Activated T-cell treated with anti-CD3 and anti-CD28 coated beads for 24 hours (primary cell): ENCODE measurements around the gene DAB2IP.

Experiments
- DNase-seq: peaks from one replicate; pipeline ENCODE4 v3.0.0-alpha.2; 2020; ENCODE audit warnings: low read depth

The DAB2IP gene

DNA sequence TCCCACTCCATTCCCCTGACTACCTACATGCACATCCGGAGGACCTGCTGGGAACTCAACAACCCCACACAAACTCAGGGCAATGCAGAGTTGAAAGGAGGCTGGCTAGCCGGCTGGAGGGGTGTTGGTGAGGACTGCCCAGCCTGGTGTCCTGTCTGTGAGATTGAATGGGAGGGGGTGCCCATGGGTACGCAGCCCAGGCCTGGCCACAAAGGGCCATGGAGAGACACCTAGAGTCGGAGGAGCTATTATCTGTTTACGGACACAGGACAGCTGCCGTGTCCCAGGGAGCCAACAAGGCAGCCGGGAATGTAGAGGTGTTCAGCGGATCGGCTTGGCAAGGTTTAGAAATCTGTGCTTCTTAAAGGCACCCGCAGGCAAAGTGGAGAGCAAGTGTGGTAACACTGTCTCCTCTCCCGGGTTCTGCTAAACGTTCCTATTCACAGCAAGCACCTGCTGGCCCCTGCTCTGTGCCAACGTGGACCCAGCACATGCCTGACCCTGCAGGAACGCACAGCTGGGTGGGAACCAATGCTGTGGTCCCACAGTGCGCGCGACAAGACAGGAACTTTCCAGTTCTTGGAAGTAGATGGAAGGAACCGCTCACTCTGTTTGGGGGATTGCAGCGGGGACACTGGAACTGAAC lies 166.7 kb downstream of the DAB2IP start:
- no peak for DNase-seq

DNA sequence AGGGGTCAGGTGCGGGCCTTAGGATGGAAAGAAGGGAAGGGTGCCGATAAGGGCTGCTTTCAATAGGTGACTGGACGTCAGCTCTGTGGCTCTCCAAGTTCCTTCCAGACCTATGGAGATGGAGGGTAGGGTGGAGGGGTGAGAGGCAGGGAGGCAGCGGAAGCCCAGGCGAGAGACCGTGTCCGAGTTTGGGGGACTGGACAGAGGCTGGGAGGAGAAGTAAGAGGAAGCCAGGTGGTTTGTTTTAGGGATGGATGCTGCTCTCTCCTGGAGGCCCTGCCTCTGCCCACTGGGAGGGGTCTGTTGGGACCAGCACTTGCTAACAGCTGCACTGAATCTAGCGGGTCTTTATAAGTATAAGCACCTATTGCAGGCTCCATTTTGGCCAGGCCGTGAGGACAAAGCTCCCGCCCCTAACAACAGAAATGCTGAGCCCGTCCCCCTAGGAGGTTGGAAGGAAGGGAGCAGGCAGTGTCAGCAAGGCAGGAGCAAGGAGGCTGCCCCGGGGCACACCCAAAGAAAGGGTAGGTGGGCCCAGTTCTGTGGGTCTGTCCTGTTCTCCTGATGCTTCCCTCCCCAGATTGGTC lies 167.5 kb downstream of the DAB2IP start:
- no peak for DNase-seq

DNA sequence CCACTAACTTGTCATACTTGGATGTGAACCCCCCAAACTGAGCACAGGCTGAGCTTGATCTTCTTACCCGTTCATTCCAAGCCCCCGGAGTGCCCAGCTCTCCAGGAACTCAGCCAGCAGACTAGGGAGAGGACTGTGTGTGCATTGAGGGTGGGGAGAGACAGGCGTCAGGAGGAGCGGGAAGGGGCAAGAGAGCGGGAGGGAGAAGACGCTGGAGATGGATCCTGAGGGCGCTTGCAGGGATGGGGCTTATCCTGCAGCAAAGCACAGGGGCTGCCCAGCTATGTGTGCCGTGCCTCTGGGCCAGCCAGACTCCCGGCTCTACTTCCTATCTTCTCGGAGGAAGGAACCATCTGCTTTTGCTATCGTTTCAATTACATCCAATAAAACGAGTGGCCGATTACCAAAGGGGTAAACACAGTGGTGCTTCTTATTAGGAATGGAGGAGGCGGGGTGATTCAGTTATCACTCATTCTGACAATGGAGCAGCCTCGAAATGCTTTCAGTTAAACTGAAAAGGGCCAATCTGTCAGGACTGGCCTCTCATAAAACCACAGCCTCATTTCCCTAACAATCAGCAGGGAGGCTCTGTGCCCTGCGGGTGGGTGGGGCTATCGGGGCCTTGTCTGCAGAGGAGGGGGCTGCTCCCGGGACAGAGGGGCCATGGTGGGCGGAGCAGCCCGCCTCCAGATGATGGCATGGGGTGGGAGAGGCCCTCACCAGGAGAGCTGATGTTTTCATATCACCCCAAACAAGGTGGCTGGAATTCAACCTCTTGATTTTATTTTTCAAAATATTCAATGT lies 168.2 kb downstream of the DAB2IP start:
- no peak for DNase-seq

DNA sequence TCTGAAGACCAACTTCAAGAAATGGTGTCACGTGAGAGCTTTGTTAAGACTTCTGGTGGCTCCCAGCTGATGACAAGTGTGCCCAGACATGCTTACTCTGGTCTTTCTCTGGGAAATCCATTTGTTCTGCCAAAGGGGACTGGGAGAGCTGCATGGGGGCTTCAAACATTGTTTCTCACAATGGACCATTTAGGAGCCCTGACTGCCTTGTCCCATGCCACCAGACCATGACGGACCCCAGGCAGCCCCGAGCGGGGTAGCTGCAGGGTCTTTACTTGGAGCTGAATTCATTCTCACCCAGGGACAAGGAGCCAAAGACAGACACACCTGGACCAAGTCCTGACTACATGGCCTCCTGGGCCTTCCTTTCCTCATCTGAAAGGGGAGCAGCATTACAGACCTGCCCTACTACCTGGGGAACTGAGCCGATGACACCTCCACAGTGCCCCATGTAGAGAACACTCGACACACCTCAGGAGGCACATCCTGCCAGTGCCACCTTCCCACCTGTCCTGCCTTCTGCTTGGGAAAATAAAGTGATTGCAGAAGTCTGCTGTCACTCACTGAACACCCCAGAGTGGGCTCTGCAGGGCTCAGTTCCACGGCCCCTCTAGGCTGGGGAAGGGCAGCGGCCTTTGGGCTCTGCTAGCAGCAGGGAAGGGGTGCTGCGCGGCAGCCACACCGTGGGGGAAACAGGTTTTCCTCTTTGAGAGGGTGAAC lies 169.0 kb downstream of the DAB2IP start:
- DNase-seq = no peak

DNA sequence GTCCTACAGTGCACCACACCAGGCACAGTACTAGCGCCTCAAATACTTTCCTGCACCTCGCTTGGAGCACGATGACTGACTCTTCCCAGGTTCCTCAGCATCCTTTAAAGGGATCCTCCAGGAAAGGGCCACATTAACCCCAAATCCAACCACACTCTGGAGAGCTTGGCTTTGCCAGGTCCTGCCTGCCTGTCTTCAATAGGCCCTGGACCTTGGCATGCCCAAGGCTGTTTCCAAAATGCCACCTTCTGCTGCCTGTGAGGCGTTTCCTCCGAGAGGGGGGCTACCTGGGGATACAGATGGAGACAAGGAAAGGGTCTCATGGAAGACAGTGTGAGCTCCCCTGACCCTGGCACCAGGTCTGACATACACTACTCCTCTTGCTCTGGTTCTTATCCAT lies 169.9 kb downstream of the DAB2IP start:
- no peak for DNase-seq

DNA sequence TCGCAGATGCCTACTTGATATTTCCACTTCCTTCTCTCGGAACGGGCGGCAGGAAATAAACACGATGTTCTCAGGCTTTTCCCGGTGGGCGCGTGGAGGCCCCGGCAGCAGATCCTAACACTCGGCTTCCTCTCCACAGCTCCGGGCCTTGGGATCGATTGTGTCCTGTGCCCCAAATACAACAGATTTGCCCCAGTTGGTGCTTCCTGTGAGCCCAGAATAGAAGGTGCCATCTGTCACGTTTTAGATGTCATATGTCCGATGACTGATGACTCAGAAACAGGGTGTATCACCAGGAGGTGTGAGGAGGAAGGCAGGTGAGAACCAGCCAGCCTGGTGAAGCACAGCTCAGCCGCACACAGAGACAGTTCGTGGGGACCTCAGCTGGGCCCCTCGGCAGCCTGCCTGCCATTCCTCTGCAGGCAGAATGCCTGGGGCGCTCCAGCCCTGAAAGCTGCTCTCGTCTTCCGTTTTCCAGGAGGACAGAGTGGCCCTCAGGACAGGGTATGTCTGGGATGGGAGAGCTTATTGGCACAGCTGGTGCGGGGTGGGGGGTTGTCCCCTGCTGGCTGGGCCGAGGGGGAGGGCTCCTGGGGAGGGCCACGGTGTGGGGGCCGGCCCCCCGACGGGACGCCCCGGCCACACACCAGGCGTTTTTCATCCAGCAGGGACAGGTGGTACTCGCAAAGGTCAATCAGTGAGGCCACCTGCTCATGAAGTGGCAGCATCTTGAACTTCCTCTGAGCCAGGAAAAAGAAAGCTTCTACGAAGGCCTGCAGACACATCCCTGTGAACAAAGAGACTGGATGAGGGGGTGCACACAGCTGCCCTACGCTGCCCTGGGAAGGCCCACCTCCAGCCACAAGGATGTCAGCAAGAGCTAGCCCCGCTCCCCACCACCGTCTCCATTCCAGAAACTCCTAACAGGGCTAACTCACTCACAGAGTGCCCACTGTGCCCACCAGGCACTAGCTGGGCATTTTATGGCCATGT lies 171.0 kb downstream of the DAB2IP start:
- DNase-seq = no peak

DNA sequence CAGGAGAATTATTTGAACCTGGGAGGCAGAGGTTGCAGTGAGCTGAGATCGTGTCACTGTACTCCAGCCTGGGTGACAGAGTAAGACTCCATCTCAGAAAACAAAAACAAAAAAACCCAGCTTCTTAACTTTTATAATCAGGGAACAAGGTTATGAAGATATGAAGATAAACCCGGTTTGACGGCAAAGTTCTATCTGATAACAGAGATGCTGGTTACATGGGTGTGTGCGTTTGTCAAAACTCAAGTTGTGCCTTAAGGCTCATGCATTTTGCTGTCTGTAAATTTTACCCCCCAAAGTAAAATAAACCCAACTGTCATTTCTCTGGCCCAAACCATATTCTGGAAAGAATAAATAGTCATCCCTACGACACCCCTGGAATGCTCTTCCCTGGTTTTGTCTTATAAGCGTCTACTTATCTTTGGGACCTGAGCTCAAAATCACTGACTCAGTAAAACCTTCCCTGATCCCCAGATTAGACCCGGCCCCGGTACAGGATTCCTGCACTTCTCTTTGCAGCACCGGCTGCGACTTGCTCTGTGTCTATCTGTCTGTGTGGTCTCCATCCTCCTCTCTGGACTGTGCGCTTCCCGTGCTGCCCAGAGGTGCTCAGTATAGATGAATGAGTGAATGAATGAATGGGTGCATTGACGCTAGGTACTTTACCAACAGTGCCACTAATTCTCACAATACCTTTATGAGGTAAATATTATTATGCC lies 172.2 kb downstream of the DAB2IP start:
- DNase-seq = no peak

DNA sequence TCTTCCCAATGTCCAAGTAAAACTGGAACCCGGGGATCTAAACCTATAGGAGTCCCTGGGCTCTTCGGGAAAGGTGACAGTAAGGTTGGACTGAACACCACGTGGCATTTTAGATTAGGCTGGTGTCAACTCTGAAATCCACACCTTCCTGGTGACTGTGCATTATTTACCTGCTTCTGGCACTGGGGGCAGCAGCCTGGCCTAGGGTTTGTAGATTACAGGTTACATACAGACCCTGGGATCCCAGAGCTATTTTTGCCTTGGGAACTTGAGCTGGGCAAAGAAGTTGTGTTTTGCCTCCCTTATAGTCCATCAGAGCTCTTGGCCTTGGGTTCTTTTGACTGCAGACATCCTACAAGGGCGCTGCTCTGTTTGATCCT lies 173.2 kb downstream of the DAB2IP start:
- no peak for DNase-seq

DNA sequence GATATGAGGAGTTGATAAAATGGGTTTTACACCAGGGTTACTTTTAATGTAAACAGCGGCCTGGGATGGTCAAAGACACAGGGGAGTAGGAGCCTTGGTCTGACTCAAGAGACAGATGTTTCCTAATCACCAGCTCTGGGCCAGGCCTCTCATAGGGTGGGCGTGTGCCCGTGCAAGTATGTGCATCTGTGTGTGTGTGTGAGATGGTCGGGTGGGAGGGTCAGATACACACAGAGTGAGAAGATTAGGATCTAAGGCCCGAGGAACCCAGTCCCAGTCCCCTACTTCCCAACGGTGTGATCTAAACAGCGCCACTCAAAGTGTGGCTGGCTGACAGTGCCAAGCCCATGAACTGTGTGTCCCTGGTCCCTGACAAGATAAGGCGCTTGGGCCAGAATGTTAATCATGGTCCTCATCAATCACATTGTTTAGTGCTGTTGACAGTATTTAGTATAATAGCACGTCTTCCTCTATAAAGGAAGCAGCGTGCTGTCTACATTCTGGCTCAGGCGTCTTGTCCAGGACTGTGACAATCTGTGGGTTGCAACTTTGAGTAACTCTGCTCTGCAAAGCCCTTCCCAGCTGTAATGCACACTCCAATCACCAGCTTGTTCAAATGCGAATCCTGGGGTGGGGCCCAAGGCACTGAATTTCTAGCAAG lies 173.7 kb downstream of the DAB2IP start:
- no peak for DNase-seq

DNA sequence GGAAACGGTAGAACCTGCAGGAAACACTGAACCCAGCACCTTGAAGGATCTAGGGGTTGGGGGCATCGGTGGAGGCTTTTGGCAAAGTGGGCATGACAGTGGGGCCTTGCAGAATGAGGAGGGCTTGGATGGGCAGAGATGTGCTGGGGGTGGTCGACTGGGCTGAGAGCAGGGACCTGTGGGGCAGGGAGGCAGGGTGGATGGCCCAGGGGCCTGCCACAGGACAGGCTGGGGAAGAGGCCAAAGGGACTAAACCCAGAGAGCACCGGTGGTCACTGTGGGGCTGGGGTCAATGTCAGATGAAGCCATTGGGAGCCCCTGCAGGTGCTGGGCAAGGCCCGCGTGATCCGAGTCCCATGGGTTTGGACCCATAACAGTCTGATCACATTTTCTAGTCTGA lies 175.3 kb downstream of the DAB2IP start:
- DNase-seq = no peak

DNA sequence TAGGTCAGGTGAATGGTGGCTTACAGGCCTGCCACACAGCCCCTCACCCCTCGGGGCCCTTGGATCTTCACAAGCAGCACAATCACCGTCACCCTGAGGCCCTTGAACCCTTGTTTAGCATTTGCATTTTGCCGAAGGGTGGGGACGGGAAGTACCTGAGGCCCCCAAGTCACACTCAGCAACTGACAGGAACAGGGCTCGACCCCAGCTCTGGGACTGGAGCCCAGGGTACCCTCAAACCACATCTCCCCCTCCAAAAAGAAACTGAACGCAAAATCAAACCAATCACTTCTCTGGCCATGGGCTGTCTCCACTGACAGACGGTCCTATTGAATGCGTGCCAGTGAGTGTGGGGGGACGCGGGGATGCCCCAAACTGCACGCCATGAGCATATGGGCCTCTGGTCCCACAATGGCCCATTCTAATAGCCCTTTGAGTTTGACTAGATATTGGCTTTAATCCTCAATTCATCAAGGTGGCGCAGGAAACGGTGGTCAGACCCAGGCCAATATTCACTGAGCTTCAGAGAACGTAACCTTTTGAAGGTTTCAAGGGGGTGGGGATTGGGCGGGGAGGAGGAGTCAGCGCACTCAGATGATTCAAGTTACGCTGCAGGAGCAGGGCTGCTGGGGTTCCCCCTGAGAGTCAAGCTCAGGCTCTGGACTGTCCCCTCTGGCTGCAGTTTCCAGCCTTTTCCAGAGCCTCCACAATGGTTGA lies 176.0 kb downstream of the DAB2IP start:
- DNase-seq = no peak

DNA sequence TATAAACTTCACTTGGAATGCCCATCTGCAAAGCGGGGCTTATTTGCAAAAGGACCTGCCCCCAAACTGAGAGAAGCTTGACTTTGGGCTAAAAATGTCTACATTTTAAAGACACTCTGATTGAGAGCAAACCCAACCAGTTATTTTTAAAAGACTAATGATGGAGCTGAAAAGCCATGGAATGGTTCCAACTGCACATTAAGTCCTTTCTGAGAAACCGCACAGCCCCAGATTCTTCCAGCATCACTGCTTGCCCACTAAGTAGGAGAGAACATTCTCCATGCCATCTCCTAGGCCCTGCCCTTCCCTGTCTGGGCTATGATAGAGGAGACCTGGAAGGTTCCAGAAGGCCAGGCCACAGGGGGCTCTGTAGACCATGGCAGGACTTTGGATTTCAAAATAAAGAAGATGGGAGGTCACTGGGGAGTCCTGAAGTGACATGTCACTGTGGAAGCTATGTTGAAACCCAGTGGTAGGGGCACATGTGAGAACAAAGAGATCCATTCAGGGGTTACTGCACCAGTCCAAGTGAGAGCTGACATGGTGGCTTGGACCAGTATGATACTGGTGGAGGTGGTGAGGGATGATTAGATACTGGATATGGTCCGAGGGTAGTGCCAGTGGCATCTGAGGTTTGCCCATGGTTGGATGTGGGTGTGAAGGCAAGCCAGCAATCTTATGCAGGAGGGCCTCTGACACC lies 179.2 kb downstream of the DAB2IP start:
- DNase-seq = no peak

DNA sequence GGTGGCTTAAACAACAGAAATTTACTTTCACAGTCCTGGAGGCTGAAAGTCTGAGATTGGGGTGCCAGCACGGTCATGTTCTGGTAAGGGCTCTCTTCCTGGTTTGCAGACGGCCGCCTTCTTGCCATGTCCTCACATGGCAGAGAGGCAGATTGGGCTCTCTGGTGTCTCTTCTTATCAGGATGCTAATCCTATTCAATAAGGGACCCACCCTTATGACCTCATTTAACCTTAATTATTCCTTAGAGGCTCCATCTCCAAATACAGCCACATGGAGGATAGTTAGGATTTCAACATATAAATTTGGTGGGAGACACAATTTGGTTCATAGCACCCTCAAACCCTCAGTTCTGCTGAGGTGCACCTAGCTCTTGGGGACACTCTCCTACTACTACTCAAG lies 180.4 kb downstream of the DAB2IP start:
- DNase-seq = no peak

DNA sequence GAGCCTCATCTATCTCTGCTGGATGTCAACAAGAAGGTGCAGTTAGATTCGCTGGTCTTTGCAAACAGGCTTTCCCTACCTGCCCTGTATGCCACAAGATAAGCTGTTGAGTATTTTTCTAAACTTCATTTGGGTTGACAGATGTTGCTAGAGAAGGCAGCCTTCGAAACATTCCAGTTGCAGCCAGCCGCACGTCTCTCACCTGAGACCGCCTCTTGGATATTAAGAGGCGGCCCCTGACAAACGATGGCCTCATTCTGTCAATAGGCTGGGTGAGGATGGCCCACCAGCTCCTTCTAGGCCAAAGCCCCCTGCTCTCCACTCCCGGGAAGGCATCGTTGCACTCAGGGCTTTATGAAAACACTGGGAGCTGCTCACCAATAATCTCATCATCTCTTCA lies 181.6 kb downstream of the DAB2IP start:
- DNase-seq = no peak
